Effector memory CD4-positive, alpha-beta T cell (primary cell): ENCODE measurements around the gene SPEN.

ENCODE experiments used
- DNase-seq, 3 donors: peaks; one replicate each; pipeline ENCODE4 v3.0.0-alpha.2; 2020
- H3K27ac ChIP-seq: 2 replicates; pipeline ENCODE4 v1.7.0; 2013; ENCODE audit warnings: mild to moderate bottlenecking, low read length, moderate library complexity; ENCODE audit not compliant: insufficient read depth, poor library complexity, severe bottlenecking
- H3K27me3 ChIP-seq: replicated peaks from 2 replicates; pipeline ENCODE4 v1.7.0; 2013; ENCODE audit warnings: mild to moderate bottlenecking, low read length; ENCODE audit not compliant: insufficient read depth, control insufficient read depth, poor library complexity, severe bottlenecking
- H3K36me3 ChIP-seq: 2 replicates; pipeline ENCODE4 v1.7.0; 2013; ENCODE audit warnings: mild to moderate bottlenecking, low read length, moderate library complexity; ENCODE audit not compliant: control insufficient read depth, insufficient read depth
- H3K4me1 ChIP-seq: 2 replicates; pipeline ENCODE4 v1.7.0; 2013; ENCODE audit warnings: low read length, mild to moderate bottlenecking; ENCODE audit not compliant: control insufficient read depth, insufficient read depth, poor library complexity, severe bottlenecking
- H3K4me3 ChIP-seq: 2 replicates; pipeline ENCODE4 v1.7.0; 2013; ENCODE audit warnings: low read length, low read depth, mild to moderate bottlenecking; ENCODE audit not compliant: insufficient read depth, poor library complexity, severe bottlenecking
- H3K9me3 ChIP-seq: 2 replicates; pipeline ENCODE4 v1.7.0; 2013; ENCODE audit warnings: mild to moderate bottlenecking, low read length, moderate library complexity; ENCODE audit not compliant: control insufficient read depth

SPEN gene

GRCh38 chr1:15952317-15953258 is 105.1 kb downstream of the SPEN start:
- H3K9me3 ChIP-seq = no peaks in the 10 kb centered on the region
- no peak for DNase-seq
- no peaks in the 10 kb centered on the region for H3K36me3 ChIP-seq
- H3K4me1 ChIP-seq = peaks cover 46% of the 10 kb centered on the region
- no peak overlapping the region for H3K27ac ChIP-seq
- no peaks in the 10 kb centered on the region for H3K27me3 ChIP-seq
- H3K4me3 ChIP-seq = no peak overlapping the region

DNA sequence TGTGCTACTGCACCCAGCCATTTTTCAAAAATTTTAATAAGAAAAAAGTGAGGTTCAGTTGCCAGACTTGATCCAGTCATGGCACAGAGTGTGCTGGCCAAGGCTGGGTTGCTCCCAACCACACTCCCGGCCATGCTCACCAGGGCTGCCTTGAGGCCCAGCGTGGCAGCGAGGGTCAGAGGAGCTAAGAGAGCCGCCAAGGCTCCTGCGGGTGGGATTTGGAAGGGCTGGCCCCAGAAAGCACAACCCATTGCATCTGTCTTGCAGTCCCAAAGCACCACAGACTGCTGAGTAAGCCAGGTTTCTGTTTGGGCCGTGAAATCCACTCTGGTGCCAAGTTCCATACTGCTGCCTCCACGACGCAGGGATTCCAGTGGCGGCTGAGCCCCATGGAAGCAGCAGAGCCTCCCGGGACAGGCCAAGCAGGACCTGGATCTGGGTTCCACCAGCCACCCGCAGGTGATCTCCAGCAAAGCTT is 105.8 kb downstream of the SPEN start:
- Histone ChIP-seq H3K4me3 (no peak overlapping the region), H3K9me3 (no peaks in the 10 kb centered on the region), H3K4me1 (peaks cover 46% of the 10 kb centered on the region), H3K27ac (no peak overlapping the region), H3K27me3 (no peaks in the 10 kb centered on the region), H3K36me3 (no peaks in the 10 kb centered on the region)
- DNase-seq = no peak

GRCh38 chr1:15953791-15954241 is 106.3 kb downstream of the SPEN start:
- DNase-seq = no peak
- Histone ChIP-seq H3K4me1 (peaks cover 43% of the 10 kb centered on the region), H3K9me3 (no peaks in the 10 kb centered on the region), H3K4me3 (no peak overlapping the region), H3K36me3 (no peaks in the 10 kb centered on the region), H3K27ac (peak overlapping the region; percentile 12), H3K27me3 (no peaks in the 10 kb centered on the region)

GRCh38 chr1:15954316-15954715 is 106.8 kb downstream of the SPEN start:
- Histone ChIP-seq H3K4me3 (no peak overlapping the region), H3K36me3 (no peaks in the 10 kb centered on the region), H3K4me1 (peaks cover 38% of the 10 kb centered on the region), H3K27ac (no peak overlapping the region), H3K27me3 (no peaks in the 10 kb centered on the region), H3K9me3 (no peaks in the 10 kb centered on the region)
- no peak for DNase-seq

DNA sequence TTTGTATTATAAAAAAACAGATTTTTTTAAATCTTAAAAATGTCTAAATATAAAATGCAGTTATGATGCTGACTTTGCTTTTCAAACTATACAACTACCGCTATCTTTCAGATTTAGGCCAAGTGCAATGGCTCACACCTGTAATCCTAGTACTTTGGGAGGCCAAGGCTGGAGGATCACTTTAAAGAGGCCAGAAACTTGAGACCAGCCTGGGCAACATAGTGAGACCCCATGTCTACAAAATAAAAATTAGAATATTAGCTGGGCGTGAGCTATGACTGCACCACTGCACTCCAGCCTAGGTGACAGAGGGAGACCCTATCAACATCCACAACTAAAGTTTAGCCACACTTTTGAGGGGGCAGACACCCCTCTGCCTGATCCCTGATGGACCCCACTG is 108.0 kb downstream of the SPEN start:
- no peak overlapping the region for H3K4me3 ChIP-seq
- H3K9me3 ChIP-seq = no peaks in the 10 kb centered on the region
- H3K27me3 ChIP-seq = no peaks in the 10 kb centered on the region
- H3K36me3 ChIP-seq = no peaks in the 10 kb centered on the region
- DNase-seq = no peak
- H3K4me1 ChIP-seq = peaks cover 27% of the 10 kb centered on the region
- no peak overlapping the region for H3K27ac ChIP-seq

DNA sequence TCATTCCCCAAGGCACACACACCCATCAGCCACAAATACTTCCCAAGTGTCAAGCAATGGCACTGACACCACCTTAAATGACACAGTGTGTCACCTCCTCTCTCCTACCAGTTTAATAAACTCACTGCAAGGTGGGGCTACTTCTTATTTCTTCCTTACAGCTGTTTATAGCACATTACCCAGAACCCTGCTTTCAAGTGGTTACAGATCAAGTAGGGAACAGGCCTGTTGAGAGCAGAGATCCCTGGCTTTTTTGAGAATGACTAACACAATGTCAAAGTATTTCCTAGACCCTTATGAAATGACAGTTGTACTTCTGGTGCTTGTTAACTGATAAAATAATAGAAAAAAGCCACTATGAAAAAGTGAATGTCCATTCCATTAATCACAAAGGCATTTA is 108.6 kb downstream of the SPEN start:
- H3K4me3 ChIP-seq = no peak overlapping the region
- no peak overlapping the region for H3K27ac ChIP-seq
- no peak for DNase-seq

GRCh38 chr1:15957221-15958095 is 110.0 kb downstream of the SPEN start:
- no peaks in the 10 kb centered on the region for H3K27me3 ChIP-seq
- H3K4me3 ChIP-seq = no peak overlapping the region
- peaks cover 14% of the 10 kb centered on the region for H3K4me1 ChIP-seq
- no peak overlapping the region for H3K27ac ChIP-seq
- no peaks in the 10 kb centered on the region for H3K36me3 ChIP-seq
- no peaks in the 10 kb centered on the region for H3K9me3 ChIP-seq
- DNase-seq = no peak

More for the DNA sequence above, 108.6 kb downstream of the SPEN start:
- no peaks in the 10 kb centered on the region for H3K36me3 ChIP-seq
- no peaks in the 10 kb centered on the region for H3K27me3 ChIP-seq
- no peaks in the 10 kb centered on the region for H3K9me3 ChIP-seq
- H3K4me1 ChIP-seq = peaks cover 21% of the 10 kb centered on the region

GRCh38 chr1:15958111-15958510 is 110.6 kb downstream of the SPEN start:
- no peak overlapping the region for H3K27ac ChIP-seq
- no peak overlapping the region for H3K4me3 ChIP-seq
- no peaks in the 10 kb centered on the region for H3K9me3 ChIP-seq
- H3K4me1 ChIP-seq = peaks cover 14% of the 10 kb centered on the region
- no peaks in the 10 kb centered on the region for H3K27me3 ChIP-seq
- DNase-seq = no peak
- H3K36me3 ChIP-seq = no peaks in the 10 kb centered on the region

- no peaks in the 10 kb centered on the region for H3K9me3 ChIP-seq
- H3K27ac ChIP-seq = no peak overlapping the region
- H3K4me1 ChIP-seq = peaks cover 16% of the 10 kb centered on the region
- H3K4me3 ChIP-seq = no peak overlapping the region
- DNase-seq = no peak
- no peaks in the 10 kb centered on the region for H3K36me3 ChIP-seq
- no peaks in the 10 kb centered on the region for H3K27me3 ChIP-seq
Observed at GRCh38 chr1:15958793-15959192, 111.3 kb downstream of the SPEN start.
